ENCODE measurements around the gene GPR87. TPM values are rescaled to one million over a fixed set of nuclear protein-coding genes. Genes with fewer than 3 reads are reported as not detected.

GPR87 gene
- total and polyA plus RNA-seq, 9 of the 15 experiments (the other 6 are each of a cell fraction or from before 2014, with no cell fraction given) = not detected

DNA sequence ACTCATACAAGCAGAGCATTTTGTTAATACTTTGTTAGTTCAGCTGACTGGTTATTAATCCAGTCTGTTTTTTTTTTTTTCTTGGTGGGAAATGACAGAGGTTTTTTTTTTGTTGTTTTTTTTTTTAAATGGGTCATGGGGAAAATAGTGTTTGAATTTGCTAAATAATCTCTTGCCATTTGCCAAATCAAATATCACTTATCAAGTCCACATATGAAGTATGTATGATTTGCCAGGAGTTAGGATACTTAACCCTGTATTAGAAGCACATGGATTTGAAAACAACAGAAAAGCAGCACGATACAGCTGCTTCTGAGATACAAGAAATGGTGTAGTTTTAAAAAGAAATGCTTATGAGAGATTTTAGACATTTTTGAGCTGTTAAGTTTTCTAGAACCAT lies 59.9 kb downstream of the GPR87 start:
- Histone ChIP-seq H3K79me2 (ENCODE audit: control insufficient read depth, insufficient read depth, low read length) (no peaks in the 10 kb centered on the region), H3K9me3 (replicated peaks; ENCODE audit: control insufficient read depth, insufficient read depth, low read depth, low read length) (no peaks in the 10 kb centered on the region), H3K9ac (ENCODE audit: insufficient read depth in 1 of 2, low read depth in 2 of 2, low read length in 2 of 2) (no peak overlapping the region), H4K20me1 (replicated peaks; ENCODE audit: control insufficient read depth, insufficient read depth, low read length) (no peaks in the 10 kb centered on the region), H3K27me3 (ENCODE audit: control insufficient read depth in 2 of 2, insufficient read depth in 2 of 2, low read length in 2 of 2) (peaks cover 0 to 7% of the 10 kb centered on the region in 2 experiments; a peak in 2 of 5 replicates), H3K36me3 (ENCODE audit: control insufficient read depth, insufficient read depth, low read length) (no peaks in the 10 kb centered on the region), H3K27ac (ENCODE audit: extremely low read depth, low read depth, low read length) (no peak overlapping the region), H3K4me1 (replicated peaks in 1 of 2; ENCODE audit: control insufficient read depth in 2 of 2, insufficient read depth in 2 of 2, low read length in 2 of 2) (no peaks in the 10 kb centered on the region), H3K4me3 (no peak overlapping the region), H2AFZ (ENCODE audit: low read depth, low read length) (no peak overlapping the region), H3K4me2 (ENCODE audit: insufficient read depth, low read length) (no peak overlapping the region), H3K9me1 (ENCODE audit: control insufficient read depth, insufficient read depth, low read length) (no peaks in the 10 kb centered on the region)
- DNase-seq (ENCODE audit: extremely low read depth in 1 of 4, low spot score in 3 of 4) (no peak), FAIRE-seq (no peak), ATAC-seq (no peak)
- TF ChIP-seq HDAC6 (IDR thresholded peaks at IDR 0.05; ENCODE audit: low read depth, low read length) (no peak), MTA1 (IDR thresholded peaks at IDR 0.05; ENCODE audit: borderline replicate concordance) (no peak), SMAD3 (CRISPR knock-in tag; conservative IDR thresholded peaks at IDR 0.05) (no peak), SPI1 (IDR thresholded peaks at IDR 0.05; ENCODE audit: borderline replicate concordance, low read depth, low read length) (no peak), ZNF12 (CRISPR knock-in tag; IDR thresholded peaks at IDR 0.05) (no peak), ZNF384 (IDR thresholded peaks at IDR 0.05; ENCODE audit: low read depth, low read length) (no peak)
- TF ChIP-seq, protein P1, sequence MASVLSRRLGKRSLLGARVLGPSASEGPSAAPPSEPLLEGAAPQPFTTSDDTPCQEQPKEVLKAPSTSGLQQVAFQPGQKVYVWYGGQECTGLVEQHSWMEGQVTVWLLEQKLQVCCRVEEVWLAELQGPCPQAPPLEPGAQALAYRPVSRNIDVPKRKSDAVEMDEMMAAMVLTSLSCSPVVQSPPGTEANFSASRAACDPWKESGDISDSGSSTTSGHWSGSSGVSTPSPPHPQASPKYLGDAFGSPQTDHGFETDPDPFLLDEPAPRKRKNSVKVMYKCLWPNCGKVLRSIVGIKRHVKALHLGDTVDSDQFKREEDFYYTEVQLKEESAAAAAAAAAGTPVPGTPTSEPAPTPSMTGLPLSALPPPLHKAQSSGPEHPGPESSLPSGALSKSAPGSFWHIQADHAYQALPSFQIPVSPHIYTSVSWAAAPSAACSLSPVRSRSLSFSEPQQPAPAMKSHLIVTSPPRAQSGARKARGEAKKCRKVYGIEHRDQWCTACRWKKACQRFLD (CRISPR knock-in tag; IDR thresholded peaks at IDR 0.05) = no peak
- TF ChIP-seq, protein P2, sequence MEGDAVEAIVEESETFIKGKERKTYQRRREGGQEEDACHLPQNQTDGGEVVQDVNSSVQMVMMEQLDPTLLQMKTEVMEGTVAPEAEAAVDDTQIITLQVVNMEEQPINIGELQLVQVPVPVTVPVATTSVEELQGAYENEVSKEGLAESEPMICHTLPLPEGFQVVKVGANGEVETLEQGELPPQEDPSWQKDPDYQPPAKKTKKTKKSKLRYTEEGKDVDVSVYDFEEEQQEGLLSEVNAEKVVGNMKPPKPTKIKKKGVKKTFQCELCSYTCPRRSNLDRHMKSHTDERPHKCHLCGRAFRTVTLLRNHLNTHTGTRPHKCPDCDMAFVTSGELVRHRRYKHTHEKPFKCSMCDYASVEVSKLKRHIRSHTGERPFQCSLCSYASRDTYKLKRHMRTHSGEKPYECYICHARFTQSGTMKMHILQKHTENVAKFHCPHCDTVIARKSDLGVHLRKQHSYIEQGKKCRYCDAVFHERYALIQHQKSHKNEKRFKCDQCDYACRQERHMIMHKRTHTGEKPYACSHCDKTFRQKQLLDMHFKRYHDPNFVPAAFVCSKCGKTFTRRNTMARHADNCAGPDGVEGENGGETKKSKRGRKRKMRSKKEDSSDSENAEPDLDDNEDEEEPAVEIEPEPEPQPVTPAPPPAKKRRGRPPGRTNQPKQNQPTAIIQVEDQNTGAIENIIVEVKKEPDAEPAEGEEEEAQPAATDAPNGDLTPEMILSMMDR (IDR thresholded peaks at IDR 0.05 in 2 of 3, conservative IDR thresholded peaks at IDR 0.05 in 1 of 3; ENCODE audit: insufficient read depth in 2 of 3, low read depth in 1 of 3, low read length in 3 of 3) = no peak
- CTCF ChIA-PET (ENCODE audit: low intra/inter-chr PET ratio) = no interaction called here
- POLR2A ChIA-PET = no interaction called here
- in situ Hi-C loops (cut with MboI) (no loop called here), intact Hi-C loops (cut with micrococcal nuclease) (no loop called here)
- BruUV-seq (replicated peaks) = no TSS peak
- 0% methylated on average over 1 of the region's 1 CpG for WGBS (ENCODE audit: insufficient coverage, low coverage, missing lambda C conversion rate)

Data from K562 (cell line).